ENCODE data around the gene ZDHHC14.

ZDHHC14 gene

GRCh38 chr6:157641837-157642236, 260.8 kb downstream of the ZDHHC14 start:
- no peak for DNase-seq (ENCODE audit: low read depth)
- no peak for TF ChIP-seq CTCF (IDR thresholded peaks at IDR 0.05; ENCODE audit: control insufficient read depth, extremely low read depth, insufficient read depth)
- H3K4me3 ChIP-seq (ENCODE audit: low read depth, low read length), result no peak overlapping the region

DNA sequence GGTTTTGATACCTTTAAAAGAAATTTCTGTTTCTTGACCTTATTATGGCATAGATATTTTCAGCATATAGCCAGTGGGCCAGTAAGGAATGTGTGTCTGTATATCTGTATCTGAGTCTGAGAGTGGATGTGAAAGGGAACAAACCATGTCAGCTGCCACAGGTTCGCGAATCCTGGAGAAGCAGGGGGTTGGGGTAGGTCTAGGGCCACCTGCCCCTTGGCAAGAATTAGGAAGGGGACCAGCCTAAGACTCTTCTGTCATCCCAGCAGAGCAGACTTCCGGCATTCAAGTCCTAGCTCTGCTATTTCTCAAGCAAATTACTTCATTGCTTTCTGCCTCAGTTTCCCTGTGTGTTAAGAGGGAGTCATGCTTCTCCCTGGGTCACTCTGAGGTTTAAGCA, 261.7 kb downstream of the ZDHHC14 start:
- no peak for DNase-seq (ENCODE audit: low read depth)
- H3K4me3 ChIP-seq (ENCODE audit: low read depth, low read length), result no peak overlapping the region

DNA sequence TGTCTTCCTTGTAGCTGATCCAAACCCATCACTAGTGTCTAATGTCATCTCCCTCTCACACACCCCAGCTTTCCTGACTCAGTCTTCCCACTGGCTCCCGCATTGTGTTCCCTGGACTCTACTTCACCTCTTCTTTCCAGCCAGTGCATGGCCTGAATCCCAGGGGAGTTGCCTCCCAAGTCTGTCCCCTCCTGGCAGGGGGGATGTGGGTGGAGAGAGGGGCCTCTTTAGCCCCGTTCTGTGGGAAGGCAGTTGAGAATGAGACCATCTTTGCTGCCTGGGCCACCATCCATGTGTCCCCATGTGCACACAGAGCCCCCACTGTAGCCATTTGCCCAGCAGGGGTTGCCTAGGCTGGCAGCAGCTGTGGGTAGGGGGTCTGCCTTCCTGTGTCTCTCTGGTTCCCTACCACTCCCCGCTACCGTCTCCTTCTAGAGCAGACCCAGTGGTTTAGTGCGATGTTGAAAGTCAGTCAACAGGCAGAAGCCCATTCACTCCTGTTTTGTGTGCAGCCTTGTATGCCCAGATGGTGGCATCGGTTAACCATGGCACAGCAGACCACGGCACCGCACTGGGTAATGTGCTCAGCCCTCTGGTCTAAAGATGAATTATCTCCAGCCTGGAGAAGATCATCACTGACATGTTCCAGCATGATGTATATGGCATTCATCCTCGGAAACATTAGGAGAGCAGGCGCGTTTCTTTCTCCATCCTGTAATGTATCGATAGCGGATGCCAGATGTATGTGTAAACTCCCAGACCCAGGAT, 263.2 kb downstream of the ZDHHC14 start:
- no peak overlapping the region for H3K4me3 ChIP-seq (ENCODE audit: low read depth, low read length)
- no peak for DNase-seq (ENCODE audit: low read depth)
- TF ChIP-seq CTCF (IDR thresholded peaks at IDR 0.05; ENCODE audit: control insufficient read depth, extremely low read depth, insufficient read depth), result peak; percentile 71

More for the DNA sequence above, 261.7 kb downstream of the ZDHHC14 start:
- TF ChIP-seq CTCF (IDR thresholded peaks at IDR 0.05; ENCODE audit: control insufficient read depth, extremely low read depth, insufficient read depth), result no peak

- H3K4me3 ChIP-seq (ENCODE audit: low read depth, low read length), result no peak overlapping the region
- DNase-seq (ENCODE audit: low read depth), result no peak
- no peak for TF ChIP-seq CTCF (IDR thresholded peaks at IDR 0.05; ENCODE audit: control insufficient read depth, extremely low read depth, insufficient read depth)
Observed at GRCh38 chr6:157645201-157645795, 264.3 kb downstream of the ZDHHC14 start.

DNA sequence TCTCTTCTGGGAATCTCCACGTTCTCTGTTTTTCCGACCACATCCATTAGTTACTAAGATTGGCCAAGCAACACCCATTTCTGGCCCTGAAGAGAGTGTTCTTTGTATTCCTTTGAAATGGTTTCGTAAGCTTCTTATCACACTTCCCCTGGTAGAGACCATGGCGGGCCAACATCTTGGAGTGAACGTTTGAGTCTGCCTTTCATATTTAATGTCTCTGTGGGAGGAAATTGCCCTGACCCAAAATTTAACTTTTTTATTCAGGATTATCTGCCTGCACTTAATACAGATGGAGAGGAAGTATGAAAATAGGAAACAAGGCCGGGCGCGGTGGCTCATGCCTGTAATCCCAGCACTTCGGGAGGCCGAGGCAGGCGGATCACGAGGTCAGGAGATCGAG, 265.0 kb downstream of the ZDHHC14 start:
- DNase-seq (ENCODE audit: low read depth), result no peak
- H3K4me3 ChIP-seq (ENCODE audit: low read depth, low read length), result no peak overlapping the region
- no peak for TF ChIP-seq CTCF (IDR thresholded peaks at IDR 0.05; ENCODE audit: control insufficient read depth, extremely low read depth, insufficient read depth)

DNA sequence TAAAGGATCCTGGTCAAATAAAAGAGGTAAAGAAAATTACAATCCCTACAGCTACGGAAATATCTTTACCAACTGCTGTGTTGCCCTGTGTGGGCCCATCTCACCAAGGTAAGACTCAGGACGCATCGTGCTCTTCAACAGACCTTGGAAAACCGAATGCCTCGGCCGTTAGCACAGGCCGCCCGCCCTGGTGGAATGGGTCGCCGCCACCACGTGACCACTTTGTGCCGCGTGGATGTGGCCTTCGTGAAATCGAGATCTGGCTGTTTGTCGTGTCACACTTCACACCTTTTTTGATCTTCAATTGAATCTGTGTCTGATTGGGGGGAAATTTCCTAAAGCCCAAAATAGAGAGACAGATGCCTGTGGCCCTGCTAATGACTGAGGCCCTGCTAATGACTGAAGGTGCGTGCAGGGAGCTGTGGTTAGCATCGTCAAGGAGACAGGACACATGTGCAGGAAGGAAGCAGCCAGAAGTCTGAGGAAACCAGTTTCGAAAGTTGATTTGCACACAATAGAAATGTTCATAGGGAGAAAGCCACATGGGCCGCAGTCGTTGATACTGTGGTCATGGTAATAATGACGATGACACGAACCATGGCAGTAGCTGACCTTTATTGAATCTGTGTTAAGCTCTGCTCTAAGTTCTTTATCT, 266.4 kb downstream of the ZDHHC14 start:
- no peak for DNase-seq (ENCODE audit: low read depth)
- no peak overlapping the region for H3K4me3 ChIP-seq (ENCODE audit: low read depth, low read length)
- TF ChIP-seq CTCF (IDR thresholded peaks at IDR 0.05; ENCODE audit: control insufficient read depth, extremely low read depth, insufficient read depth), result no peak
